ENCODE results near the gene ZHX3.

ZHX3 gene

DNA sequence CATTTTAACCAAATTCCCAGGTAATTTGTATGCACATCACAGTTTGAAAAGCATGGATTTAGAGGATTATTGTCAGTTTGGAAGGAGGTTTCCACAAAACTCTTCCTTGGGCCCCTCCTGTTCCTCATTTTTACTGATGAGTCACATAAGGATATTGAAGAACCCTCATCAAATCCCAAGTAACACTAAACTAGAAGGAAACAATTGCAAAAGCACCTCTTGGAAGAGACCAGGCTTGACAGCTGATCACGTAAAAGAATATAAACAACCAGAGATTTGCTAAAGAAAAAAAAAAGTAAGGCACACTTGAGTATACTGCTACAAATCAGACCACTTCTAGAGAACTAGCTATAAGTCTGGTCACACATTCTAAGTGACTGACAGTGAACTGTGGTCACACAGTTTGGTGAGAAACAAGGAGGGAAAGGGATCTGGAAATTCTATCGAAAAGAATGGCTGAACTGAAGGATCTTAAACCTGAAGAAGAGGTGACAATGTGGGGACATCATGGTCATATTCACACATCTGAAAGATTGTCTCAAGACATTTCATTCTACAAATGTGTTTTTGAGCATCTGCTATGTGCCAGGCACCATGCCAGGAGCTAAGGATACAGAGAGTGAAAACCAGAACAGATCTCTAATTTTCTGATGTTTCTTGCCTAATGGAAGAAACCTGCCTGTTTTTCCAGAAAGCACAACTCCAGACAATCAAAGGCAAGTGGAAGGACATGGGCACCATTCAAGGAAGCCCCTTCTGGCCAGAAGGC lies 24.1 kb downstream of the ZHX3 start:
- no peak for DNase-seq

DNA sequence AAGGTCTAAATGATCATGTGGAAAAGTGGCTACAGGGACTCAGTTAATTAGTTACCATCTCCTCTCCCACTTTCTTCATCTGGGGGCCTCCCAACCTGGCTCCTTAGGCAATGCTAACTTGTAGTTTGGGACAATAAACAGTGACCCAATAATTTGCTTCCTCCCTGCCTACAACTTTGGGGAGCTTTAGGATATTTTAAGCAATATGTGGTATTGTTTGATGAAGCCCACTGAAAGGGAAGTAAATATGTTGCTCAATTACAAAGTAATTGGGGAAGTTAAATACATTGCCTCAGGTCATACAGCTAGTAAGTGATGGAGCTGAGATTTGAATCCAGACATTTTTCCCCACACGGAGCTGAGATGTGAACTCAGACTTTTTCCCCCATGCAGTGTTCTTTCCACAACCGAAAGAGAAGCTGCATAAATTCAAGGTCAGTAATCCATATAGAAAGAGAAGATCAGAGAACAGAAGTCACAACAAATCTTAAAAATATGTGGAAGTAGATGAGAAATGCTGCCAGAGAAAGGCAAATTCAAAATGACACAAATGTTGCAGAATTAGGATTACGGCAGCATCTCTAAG lies 26.6 kb downstream of the ZHX3 start:
- DNase-seq = no peak

- no peak for DNase-seq
Measured at GRCh38 chr20:41287327-41287726, 30.2 kb downstream of the ZHX3 start.

GRCh38 chr20:41286240-41286851 lies 31.2 kb downstream of the ZHX3 start:
- no peak for DNase-seq

GRCh38 chr20:41279546-41280225 lies 37.8 kb downstream of the ZHX3 start:
- DNase-seq = no peak

- DNase-seq = no peak
Measured at GRCh38 chr20:41278936-41279335, 38.6 kb downstream of the ZHX3 start.

GRCh38 chr20:41277049-41277448 lies 40.5 kb downstream of the ZHX3 start:
- DNase-seq = no peak

DNA sequence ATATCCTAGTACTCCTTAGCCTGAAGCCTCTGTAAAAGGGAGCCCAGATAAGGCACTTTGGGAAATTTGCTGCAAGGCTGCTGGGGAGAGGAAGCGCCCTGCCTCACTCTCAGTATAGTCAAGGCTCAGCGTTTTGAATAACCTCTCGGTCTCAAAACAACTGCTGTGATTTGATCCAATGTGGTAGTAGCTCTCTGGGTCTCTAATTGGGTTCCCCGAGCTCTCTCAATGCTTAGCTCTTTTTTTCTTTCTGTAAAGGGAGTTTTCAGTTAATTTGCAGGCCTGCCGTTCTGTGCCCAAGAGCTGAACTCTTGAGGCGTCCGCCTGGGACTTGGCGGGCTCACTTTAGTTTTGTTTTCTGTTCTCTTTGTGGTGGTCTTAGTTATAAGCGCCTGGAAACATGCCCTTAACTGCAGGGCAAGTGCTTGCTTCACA lies 41.2 kb downstream of the ZHX3 start:
- no peak for DNase-seq

- no peak for DNase-seq
Measured at GRCh38 chr20:41275301-41275731, 42.2 kb downstream of the ZHX3 start.

DNA sequence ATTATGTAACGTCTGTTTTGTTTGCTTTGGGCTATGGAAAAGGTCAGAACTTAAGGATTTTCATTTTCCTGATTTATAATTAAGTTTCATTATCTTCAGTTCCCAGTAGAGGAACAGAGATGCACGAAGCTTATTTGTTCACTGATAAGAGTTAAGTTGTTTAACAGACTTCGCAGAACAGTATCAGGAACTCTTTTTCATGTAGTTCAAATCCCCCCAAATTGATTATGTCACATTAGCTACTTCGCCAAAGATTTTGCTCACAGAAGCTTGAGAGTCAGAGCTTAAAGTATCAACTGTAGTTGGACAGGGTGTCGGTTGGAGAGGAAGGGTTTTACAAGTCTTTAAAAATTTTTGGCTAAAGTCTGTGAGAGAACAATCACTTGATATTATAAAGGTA lies 43.4 kb downstream of the ZHX3 start:
- no peak for DNase-seq

- DNase-seq = no peak
Measured at GRCh38 chr20:41273445-41273844, 44.1 kb downstream of the ZHX3 start.

DNA sequence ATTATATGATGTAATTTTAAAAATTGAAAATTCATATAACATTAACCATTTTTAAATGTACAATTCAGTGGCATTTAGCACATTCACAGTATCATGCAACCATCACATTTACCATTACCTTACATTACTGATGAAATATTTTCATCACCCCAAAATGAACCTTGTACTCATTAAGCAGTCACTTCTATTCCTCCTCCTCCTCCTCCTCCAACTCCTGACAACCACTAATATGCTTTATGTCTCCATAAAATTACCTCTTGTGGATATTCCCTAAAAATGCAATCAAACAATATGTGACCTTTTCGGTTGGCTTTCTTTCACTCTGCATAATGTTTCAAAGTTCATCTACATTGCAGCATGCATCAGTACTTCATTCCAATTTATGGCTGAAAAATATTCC lies 45.2 kb downstream of the ZHX3 start:
- DNase-seq = no peak

- DNase-seq = no peak
Measured at GRCh38 chr20:41268917-41269652, 48.4 kb downstream of the ZHX3 start.

DNA sequence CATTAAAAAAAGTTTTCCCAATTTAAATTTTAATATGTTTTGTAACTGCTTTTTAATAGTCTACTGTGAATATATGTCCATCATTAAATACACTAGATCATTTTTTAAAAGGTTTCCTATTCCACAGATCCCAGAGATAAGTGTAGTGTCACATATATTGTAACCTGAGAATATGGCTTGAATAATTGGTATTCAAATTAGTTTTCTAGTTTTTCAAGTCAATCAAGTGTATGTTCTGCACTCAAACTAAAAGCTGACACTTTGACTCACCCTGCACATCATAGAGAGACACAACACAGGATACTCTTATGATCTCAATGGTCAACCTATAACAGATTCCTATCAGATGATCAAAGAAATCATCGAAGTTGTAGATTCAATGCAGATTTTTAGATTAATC lies 49.1 kb downstream of the ZHX3 start:
- no peak for DNase-seq

DNA sequence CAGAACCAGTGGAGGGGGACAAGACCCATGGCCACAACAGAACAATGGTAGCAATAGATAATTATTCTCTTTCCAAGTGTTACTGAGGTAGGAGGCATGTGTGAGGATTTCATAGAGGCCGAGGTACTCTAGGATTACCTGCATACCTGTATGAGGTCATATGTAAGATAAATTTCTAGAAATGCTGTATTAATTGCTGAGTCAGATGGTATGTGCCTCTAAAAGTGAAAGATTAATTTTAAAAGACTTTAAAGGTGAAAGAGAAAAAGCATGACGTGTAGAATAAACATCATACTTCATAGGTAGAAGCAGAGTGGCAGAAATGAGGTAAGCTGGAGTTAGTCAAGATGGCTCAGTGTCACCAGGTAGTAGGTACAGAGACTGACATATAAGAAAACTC lies 51.6 kb downstream of the ZHX3 start:
- no peak for DNase-seq

- DNase-seq = no peak
Measured at GRCh38 chr20:41264819-41265218, 52.7 kb downstream of the ZHX3 start.

DNA sequence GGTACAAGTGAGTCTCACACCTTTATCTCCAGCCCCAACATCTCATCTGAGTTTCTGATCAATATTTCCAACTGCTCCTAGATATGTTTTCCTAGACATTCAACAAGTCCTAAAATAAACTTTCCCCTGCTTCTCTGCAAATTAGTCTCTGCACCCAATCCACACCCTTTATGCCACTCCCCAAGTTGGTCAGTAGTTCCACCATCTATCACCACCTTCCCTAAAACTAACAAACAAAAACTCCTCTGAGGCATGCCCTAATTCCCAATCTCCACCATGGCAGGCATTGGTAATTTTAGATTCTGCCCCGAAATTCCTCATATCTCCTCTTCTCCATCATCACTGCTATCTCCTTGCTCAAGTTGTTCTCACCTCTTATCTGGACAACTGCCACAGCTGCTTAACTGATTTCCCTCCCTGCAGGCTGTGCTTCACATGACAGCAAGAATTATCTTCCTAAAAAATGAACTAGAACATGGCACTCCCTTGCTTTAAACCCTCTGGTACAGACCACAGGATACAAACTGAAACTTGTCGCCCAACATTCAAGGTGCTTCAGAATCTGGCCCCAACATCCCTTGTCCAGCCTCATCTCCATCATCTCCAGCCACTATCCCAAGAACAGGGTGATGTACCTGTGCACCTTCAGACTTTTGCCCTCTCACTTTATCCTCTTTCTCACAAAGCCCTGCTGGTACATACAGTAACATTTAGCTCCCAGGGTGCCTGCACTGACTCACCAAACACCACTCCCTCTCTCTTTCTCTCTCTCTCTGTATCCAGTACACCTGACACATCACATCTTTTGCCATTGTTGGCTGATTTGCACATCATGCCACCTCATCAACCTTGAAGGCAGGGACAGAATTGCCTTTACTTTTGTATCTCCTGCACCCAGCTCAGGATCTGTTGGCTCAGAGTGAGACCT lies 55.5 kb downstream of the ZHX3 start:
- DNase-seq = no peak

- DNase-seq = no peak
Measured at GRCh38 chr20:41261260-41261659, 56.3 kb downstream of the ZHX3 start.

GRCh38 chr20:41260734-41261220 lies 56.8 kb downstream of the ZHX3 start:
- no peak for DNase-seq

DNA sequence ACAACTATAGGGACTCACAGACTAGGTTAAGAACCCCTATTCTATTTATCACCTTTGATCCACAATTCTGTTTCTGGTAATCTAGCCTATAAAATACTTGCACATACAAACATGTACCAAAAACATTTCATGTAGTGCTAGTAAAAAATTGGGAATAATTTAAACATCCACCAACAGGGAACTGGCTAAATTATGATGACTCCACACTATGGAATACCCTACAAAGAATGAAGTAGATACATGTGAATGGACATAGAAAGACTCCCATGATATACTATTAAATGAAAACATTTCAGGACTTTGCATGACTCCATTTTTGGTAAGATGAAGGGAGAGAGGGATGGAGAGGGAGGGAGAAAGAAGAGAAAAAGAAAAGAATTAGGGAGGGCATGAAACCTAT lies 58.2 kb downstream of the ZHX3 start:
- no peak for DNase-seq

DNA sequence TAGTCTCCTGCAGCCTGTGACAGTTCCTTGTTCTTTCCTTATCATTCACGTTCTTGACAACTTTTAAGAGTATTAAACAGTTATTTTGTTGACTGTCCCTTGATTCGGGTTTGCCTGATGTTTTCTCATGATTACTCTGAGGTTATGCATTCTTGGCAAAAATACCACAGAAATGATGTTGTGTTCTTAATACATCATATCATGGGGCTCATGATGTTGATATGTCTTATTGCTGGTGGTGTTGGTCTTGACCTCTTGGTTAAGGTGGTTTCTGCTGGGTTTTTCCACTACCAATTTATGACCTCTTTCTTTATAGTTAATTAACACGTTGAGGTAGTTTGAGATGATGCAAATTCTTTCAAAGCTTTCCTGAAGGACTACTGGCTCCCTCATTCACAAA lies 59.1 kb downstream of the ZHX3 start:
- no peak for DNase-seq

DNA sequence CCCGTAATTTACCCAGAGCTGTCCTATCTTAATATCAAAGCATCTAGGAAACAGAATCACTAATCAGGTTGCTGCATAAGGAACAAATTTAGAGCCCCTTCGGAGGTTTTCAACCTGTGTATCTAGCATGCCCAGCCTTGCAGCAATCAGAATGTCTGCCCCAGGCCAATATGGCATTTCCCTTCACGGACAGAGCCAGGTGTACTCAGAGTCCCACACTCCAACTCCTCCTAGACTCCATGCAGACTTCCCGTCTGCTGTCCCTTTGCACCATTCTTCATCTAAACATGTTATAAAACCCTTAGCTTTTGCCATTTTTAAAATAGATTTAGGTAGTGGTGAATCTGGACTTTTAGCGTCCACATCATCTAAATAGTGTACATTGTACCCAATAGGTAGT lies 61.0 kb downstream of the ZHX3 start:
- no peak for DNase-seq
